NT2/D1 (cell line): ENCODE measurements around the gene TMC3.

Source experiments
- YY1 ChIP-seq: IDR thresholded peaks from 2 replicates; pipeline ENCODE4 v1.6.1; 2011; ENCODE audit not compliant: insufficient read length, insufficient read depth
- ZNF274 ChIP-seq: IDR thresholded peaks from 2 replicates; pipeline ENCODE4 v1.6.1; 2011; ENCODE audit warnings: mild to moderate bottlenecking, low read depth, low read length

GRCh38 chr15:81293728-81294515 is 80.1 kb downstream of the TMC3 start:
- TF ChIP-seq YY1 (no peak), ZNF274 (no peak)
